Common myeloid progenitor, CD34-positive (primary cell): ENCODE data around the gene KCNG2.
A peak's percentile ranks its signal among the peaks of the same experiment; 100 is the strongest.

Experiments used
- CTCF ChIA-PET: fragments of 350-600 bp; sonication (Branson Sonifier 250); formaldehyde crosslinking; loops from one replicate; lab custom pipeline; 2021; ENCODE audit warnings: antibody characterized with exemption; lab: Charles Lee
- POLR2A ChIA-PET: fragments of 350-600 bp; sonication (Branson Sonifier 250); formaldehyde crosslinking; loops from one replicate; lab custom pipeline; 2021; ENCODE audit warnings: antibody characterized with exemption; lab: Charles Lee
- DNase-seq, 3 donors: peaks; one replicate each; pipeline versions ENCODE4 v3.0.0 to v3.0.0-alpha.2; 2013
- H3K27ac ChIP-seq, 2 experiments: 1 replicate in 1 of 2; 2 replicates in 1 of 2; pipeline ENCODE4 v1.7.0; 2013; ENCODE audit warnings: inconsistent platforms in 2 of 2, low read length in 2 of 2, mild to moderate bottlenecking in 2 of 2, low read depth in 1 of 2, moderate library complexity in 1 of 2; ENCODE audit not compliant: severe bottlenecking in 2 of 2, insufficient read depth in 1 of 2, poor library complexity in 1 of 2
- H3K27me3 ChIP-seq, 5 experiments: replicated peaks in 2 of 5; 1 replicate in 3 of 5; 2 replicates in 2 of 5; pipeline versions ENCODE4 v1.6.1 to v1.7.0; 2013; ENCODE audit warnings: low read length in 4 of 5, mild to moderate bottlenecking in 2 of 5, moderate library complexity in 2 of 5, inconsistent platforms in 1 of 5; ENCODE audit not compliant: insufficient read depth in 5 of 5, control insufficient read depth in 4 of 5
- H3K36me3 ChIP-seq, 4 experiments: 1 replicate in 2 of 4; 2 replicates in 2 of 4; pipeline versions ENCODE4 v1.6.1 to v1.7.0; 2013; ENCODE audit warnings: low read length in 3 of 4, control low read depth in 1 of 4, mild to moderate bottlenecking in 1 of 4; ENCODE audit not compliant: control insufficient read depth in 4 of 4, insufficient read depth in 4 of 4
- H3K4me1 ChIP-seq, 4 experiments: 1 replicate in 3 of 4; 2 replicates in 1 of 4; pipeline versions ENCODE4 v1.6.1 to v1.7.1; 2013; ENCODE audit warnings: low read length in 3 of 4, mild to moderate bottlenecking in 3 of 4, control low read depth in 1 of 4, inconsistent platforms in 1 of 4, moderate library complexity in 1 of 4; ENCODE audit not compliant: control insufficient read depth in 4 of 4, insufficient read depth in 4 of 4; ENCODE audit errors: control extremely low read depth in 1 of 4
- H3K4me3 ChIP-seq, 7 experiments: 1 replicate in 4 of 7; 2 replicates in 3 of 7; pipeline versions ENCODE4 v1.5.1 to v1.7.0; 2013; ENCODE audit warnings: mild to moderate bottlenecking in 7 of 7, low read length in 6 of 7, moderate library complexity in 6 of 7, inconsistent platforms in 2 of 7, low read depth in 2 of 7, control low read depth in 1 of 7; ENCODE audit not compliant: insufficient read depth in 4 of 7, control insufficient read depth in 1 of 7; ENCODE audit errors: extremely low read depth in 1 of 7
- H3K9me3 ChIP-seq, 5 experiments: 1 replicate in 4 of 5; 2 replicates in 1 of 5; pipeline versions ENCODE4 v1.6.1 to v1.7.1; 2013; ENCODE audit warnings: low read length in 4 of 5, mild to moderate bottlenecking in 2 of 5, inconsistent platforms in 1 of 5, low read depth in 1 of 5, moderate library complexity in 1 of 5; ENCODE audit not compliant: control insufficient read depth in 4 of 5, insufficient read depth in 2 of 5; ENCODE audit errors: control extremely low read depth in 1 of 5
- WGBS: methylation state at CpG from one replicate; pipeline ENCODE4 v1.1.5; 2013; ENCODE audit not compliant: insufficient coverage; 5-methylcytosine and 5-hydroxymethylcytosine counted together

The KCNG2 gene

GRCh38 chr18:79926715-79927606 lies 129.2 kb downstream of the KCNG2 start:
- Histone ChIP-seq H3K36me3 (peaks cover 18 to 79% (median 62%) of the 10 kb centered on the region in 4 experiments), H3K27ac (no peak overlapping the region), H3K4me3 (no peak overlapping the region), H3K4me1 (no peaks in the 10 kb centered on the region), H3K9me3 (peaks cover 2 to 53% (median 37%) of the 10 kb centered on the region in 5 experiments), H3K27me3 (no peaks in the 10 kb centered on the region)
- POLR2A ChIA-PET, result interaction anchor here (1.0 kb wide), 1 partner anchor 10 kb away, joined by 3 read pairs; no protein-coding TSS in a partner anchor
- CTCF ChIA-PET, result interaction anchor here (0.6 to 1.4 kb wide), 2 partner anchors 10 to 12 kb away, joined by 3 read pairs; no protein-coding TSS in a partner anchor
- no peak for DNase-seq
- 98% methylated on average over 19 of the region's 21 CpGs for WGBS

GRCh38 chr18:79927607-79928562 lies 130.1 kb downstream of the KCNG2 start:
- peaks cover 21 to 75% (median 58%) of the 10 kb centered on the region in 4 experiments for H3K36me3 ChIP-seq

GRCh38 chr18:79928563-79928960 lies 130.8 kb downstream of the KCNG2 start:
- POLR2A ChIA-PET, result no interaction called here
- Histone ChIP-seq H3K27ac (no peak overlapping the region), H3K36me3 (peaks cover 18 to 80% (median 56%) of the 10 kb centered on the region in 4 experiments), H3K4me1 (no peaks in the 10 kb centered on the region), H3K9me3 (peaks cover 4 to 64% (median 37%) of the 10 kb centered on the region in 5 experiments), H3K27me3 (no peaks in the 10 kb centered on the region), H3K4me3 (no peak overlapping the region)
- CTCF ChIA-PET, result interaction anchor here (1.2 kb wide), 1 partner anchor 11 kb away, joined by 5 read pairs; no protein-coding TSS in a partner anchor
- no peak for DNase-seq
- 100% methylated on average over 5 of the region's 9 CpGs for WGBS

More at GRCh38 chr18:79927607-79928562, 130.1 kb downstream of the KCNG2 start:
- Histone ChIP-seq H3K4me3 (no peak overlapping the region), H3K27me3 (no peaks in the 10 kb centered on the region), H3K27ac (no peak overlapping the region), H3K9me3 (peaks cover 3 to 58% (median 37%) of the 10 kb centered on the region in 5 experiments), H3K4me1 (no peaks in the 10 kb centered on the region)
- CTCF ChIA-PET, result interaction anchor here (1.4 kb wide), 1 partner anchor 11 kb away, joined by 3 read pairs; no protein-coding TSS in a partner anchor
- 97% methylated on average over 20 of the region's 25 CpGs for WGBS
- no peak for DNase-seq
- POLR2A ChIA-PET, result no interaction called here

GRCh38 chr18:79930020-79930642 lies 132.4 kb downstream of the KCNG2 start:
- no peaks in the 10 kb centered on the region for H3K27me3 ChIP-seq
- H3K36me3 ChIP-seq, result peaks cover 20 to 82% (median 55%) of the 10 kb centered on the region in 4 experiments
- peaks cover 0 to 4% (median 0%) of the 10 kb centered on the region in 4 experiments for H3K4me1 ChIP-seq
- peak in 2 of 3 donors; percentile 48 to 63 for DNase-seq
- no peak overlapping the region for H3K4me3 ChIP-seq
- ChIA-PET CTCF (interaction anchor here (1.1 kb wide), 1 partner anchor 18 kb away, joined by 3 read pairs; no protein-coding TSS in a partner anchor), POLR2A (no interaction called here)
- no CpG with 5 or more reads among the region's 2 CpGs for WGBS
- H3K9me3 ChIP-seq, result peaks cover 4 to 67% (median 38%) of the 10 kb centered on the region in 5 experiments
- H3K27ac ChIP-seq, result no peak overlapping the region

GRCh38 chr18:79931475-79931874 lies 133.7 kb downstream of the KCNG2 start:
- Histone ChIP-seq H3K36me3 (peaks cover 32 to 85% (median 58%) of the 10 kb centered on the region in 4 experiments), H3K27me3 (no peaks in the 10 kb centered on the region), H3K4me1 (peaks cover 0 to 4% (median 0%) of the 10 kb centered on the region in 4 experiments), H3K4me3 (no peak overlapping the region), H3K9me3 (peaks cover 4 to 76% (median 47%) of the 10 kb centered on the region in 5 experiments), H3K27ac (no peak overlapping the region)
- 90% methylated on average over 2 of the region's 2 CpGs for WGBS
- CTCF ChIA-PET, result no interaction called here
- no peak for DNase-seq
- POLR2A ChIA-PET, result no interaction called here

- DNase-seq, result peak in 2 of 3 donors; percentile 54 to 65
- peaks cover 4 to 86% (median 50%) of the 10 kb centered on the region in 5 experiments for H3K9me3 ChIP-seq
- peaks cover 40 to 86% (median 61%) of the 10 kb centered on the region in 4 experiments for H3K36me3 ChIP-seq
- ChIA-PET CTCF (no interaction called here), POLR2A (no interaction called here)
- H3K4me3 ChIP-seq, result no peak overlapping the region
- no peaks in the 10 kb centered on the region for H3K27me3 ChIP-seq
- WGBS, result 100% methylated on average over 1 of the region's 3 CpGs
- peaks cover 0 to 4% (median 0%) of the 10 kb centered on the region in 4 experiments for H3K4me1 ChIP-seq
- H3K27ac ChIP-seq, result no peak overlapping the region
Observed at GRCh38 chr18:79932907-79933306, 135.2 kb downstream of the KCNG2 start.
